Duodenal mucosa (tissue), 2 donors: ENCODE measurements around the gene COL20A1.
"Not testable (repeated sequence)": the region's sequence is repeated elsewhere in the genome, so short reads cannot be mapped to it uniquely, and the experiment has no call there.

Experiments
- H3K27ac ChIP-seq: one replicate; pipeline ENCODE4 v1.7.0; 2013; ENCODE audit warnings: low read depth, low read length
- H3K27me3 ChIP-seq, 2 donors: one replicate each; pipeline ENCODE4 v1.7.0; 2013; ENCODE audit warnings: low read length in 2 of 2, control low read depth in 1 of 2; ENCODE audit not compliant: insufficient read depth in 2 of 2, control insufficient read depth in 1 of 2
- H3K36me3 ChIP-seq, 2 donors: one replicate each; pipeline ENCODE4 v1.7.0; 2013; ENCODE audit warnings: low read length in 2 of 2, control low read depth in 1 of 2; ENCODE audit not compliant: insufficient read depth in 2 of 2, control insufficient read depth in 1 of 2
- H3K4me1 ChIP-seq, 2 donors: one replicate each; pipeline ENCODE4 v1.7.0; 2013; ENCODE audit warnings: low read length in 2 of 2, control low read depth in 1 of 2; ENCODE audit not compliant: insufficient read depth in 2 of 2, control insufficient read depth in 1 of 2
- H3K4me3 ChIP-seq, 2 donors: one replicate each; pipeline ENCODE4 v1.7.0; 2013; ENCODE audit warnings: low read length in 2 of 2, low read depth in 1 of 2
- H3K9ac ChIP-seq, 2 donors: one replicate each; pipeline ENCODE4 v1.7.0; 2013; ENCODE audit warnings: low read length in 2 of 2, low read depth in 1 of 2
- H3K9me3 ChIP-seq, 2 donors: one replicate each; pipeline ENCODE4 v1.7.0; 2013; ENCODE audit warnings: low read length in 2 of 2, control low read depth in 1 of 2; ENCODE audit not compliant: control insufficient read depth in 1 of 2

The COL20A1 gene

DNA sequence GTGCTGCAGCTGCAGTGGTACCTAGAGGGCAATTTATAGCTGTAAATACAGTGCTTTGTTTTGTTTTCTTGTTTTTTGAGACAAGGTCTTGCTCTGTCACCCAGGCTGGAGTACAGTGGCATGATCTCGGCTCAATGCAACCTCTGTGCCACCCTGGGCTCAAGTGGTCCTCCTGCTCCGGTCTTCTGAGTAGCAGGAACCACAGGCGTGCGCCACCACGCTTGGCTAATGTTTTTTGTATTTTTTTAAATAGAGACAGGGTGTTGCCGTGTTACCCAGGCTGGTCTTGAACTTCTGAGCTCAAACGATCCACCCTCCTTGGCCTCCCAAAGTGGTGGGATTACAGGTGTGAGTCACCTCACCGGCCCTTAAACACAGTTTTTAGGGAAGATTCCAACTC lies 41.4 kb downstream of the COL20A1 start:
- no peak overlapping the region for H3K4me3 ChIP-seq
- no peak overlapping the region for H3K9ac ChIP-seq
- H3K27ac ChIP-seq = no peak overlapping the region
- H3K9me3 ChIP-seq = peaks cover 4 to 5% of the 10 kb centered on the region in 2 donors
- H3K36me3 ChIP-seq = no peaks in the 10 kb centered on the region
- peaks cover 3% of the 10 kb centered on the region in 2 donors for H3K27me3 ChIP-seq
- no peaks in the 10 kb centered on the region for H3K4me1 ChIP-seq

DNA sequence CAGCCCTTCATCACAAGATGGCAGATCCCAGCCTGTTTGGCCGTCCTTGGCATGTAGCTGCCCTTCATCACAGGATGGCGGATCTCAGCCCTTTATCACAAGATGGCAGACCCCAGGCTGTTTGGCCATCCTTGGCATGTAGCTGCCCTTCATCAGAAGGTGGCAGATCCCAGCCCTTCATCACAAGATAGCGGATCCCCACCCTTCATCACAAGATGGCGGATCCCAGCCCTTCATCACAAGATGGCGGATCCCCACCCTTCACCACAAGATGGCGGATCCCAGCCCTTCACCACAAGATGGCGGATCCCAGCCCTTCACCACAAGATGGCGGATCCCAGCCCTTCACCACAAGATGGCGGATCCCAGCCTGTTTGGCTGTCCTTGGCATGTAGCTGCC lies 42.1 kb downstream of the COL20A1 start:
- not testable (repeated sequence) for H3K4me1 ChIP-seq, H3K9me3 ChIP-seq, H3K4me3 ChIP-seq, H3K9ac ChIP-seq, H3K36me3 ChIP-seq, H3K27ac ChIP-seq, H3K27me3 ChIP-seq

DNA sequence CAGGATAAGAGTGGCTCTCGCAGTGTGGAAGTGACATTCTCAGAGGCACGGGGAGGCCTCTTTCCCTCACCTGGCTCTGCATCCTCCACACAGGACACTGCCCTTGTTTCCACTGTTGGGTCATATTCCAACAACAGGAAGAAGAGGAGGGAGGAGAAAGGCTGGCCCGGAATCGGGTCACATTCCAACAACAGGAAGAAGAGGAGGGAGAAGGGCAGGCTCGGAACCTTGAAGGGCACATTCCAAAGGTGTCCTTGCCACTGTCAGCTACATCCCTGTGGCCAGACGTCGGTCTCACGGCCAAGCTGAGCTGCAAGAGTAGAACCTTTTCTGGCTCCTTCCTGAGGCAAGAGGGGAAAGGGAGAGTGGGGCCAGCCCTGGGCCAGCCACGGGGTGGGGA lies 42.7 kb downstream of the COL20A1 start:
- no peak overlapping the region for H3K27ac ChIP-seq
- peaks cover 3% of the 10 kb centered on the region in 2 donors for H3K27me3 ChIP-seq

DNA sequence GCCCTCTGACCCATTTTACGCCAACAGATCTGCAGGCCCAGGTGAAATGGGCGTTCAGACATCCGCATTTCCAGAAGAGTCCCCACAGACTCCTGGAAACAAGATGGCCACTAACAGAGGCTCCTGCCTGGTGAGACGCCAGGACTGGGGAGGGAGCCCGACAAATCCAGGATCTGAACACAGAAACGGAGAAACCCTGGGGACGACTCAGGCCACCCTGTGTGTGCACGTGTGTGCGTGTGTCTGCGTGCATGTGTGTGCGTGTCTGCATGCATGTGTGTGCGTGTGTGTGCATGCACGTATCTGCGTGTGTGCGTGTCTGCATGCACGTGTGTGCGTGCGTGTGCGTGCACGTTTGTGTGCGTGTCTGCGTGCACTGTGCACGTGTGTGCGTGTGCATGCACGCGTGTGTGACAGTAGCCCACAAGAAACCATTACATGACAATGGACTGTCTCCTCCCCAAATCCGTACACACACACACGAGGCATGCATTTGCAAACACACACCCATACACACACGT lies 43.3 kb downstream of the COL20A1 start:
- Histone ChIP-seq H3K9me3 (peaks cover 4 to 5% of the 10 kb centered on the region in 2 donors), H3K4me1 (no peaks in the 10 kb centered on the region), H3K36me3 (no peaks in the 10 kb centered on the region), H3K27ac (no peak overlapping the region), H3K9ac (no peak overlapping the region), H3K27me3 (peaks cover 3% of the 10 kb centered on the region in 2 donors), H3K4me3 (no peak overlapping the region)

More for the DNA sequence above, 42.7 kb downstream of the COL20A1 start:
- H3K4me1 ChIP-seq = no peaks in the 10 kb centered on the region
- H3K36me3 ChIP-seq = no peaks in the 10 kb centered on the region
- H3K9ac ChIP-seq = no peak overlapping the region
- peaks cover 4 to 5% of the 10 kb centered on the region in 2 donors for H3K9me3 ChIP-seq
- no peak overlapping the region for H3K4me3 ChIP-seq

DNA sequence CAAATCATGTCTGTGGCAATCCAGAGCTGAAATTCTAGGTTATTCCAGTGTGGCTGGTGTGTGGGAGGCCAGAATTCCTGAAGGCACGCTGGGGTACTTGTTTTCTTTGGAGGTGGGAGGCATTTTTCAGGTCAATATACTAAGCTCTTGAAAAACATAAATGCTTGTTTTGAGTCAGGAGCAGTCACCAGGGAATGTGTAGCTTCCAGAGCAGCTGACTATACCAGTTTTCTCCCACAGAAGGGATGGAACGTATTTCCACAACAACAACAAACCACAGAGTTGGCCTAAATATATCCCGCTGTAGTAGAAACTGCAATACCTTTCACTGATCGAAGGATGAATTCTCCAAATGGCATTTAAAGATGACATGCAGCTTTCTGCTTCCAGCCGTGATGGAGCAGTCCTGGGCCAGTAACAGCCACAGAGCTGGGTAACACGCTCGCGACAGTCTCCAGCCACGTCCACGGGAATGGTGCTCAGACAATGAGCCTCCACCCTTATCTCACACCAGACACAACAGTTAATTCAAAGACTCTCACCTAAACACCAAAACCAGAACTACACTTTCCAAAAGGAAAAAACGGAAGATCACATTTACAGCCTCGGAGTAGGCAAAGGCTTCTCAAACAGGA lies 44.9 kb downstream of the COL20A1 start:
- H3K27me3 ChIP-seq = peaks cover 3% of the 10 kb centered on the region in 2 donors
- no peaks in the 10 kb centered on the region for H3K9me3 ChIP-seq
- no peaks in the 10 kb centered on the region for H3K4me1 ChIP-seq
- H3K36me3 ChIP-seq = no peaks in the 10 kb centered on the region
- no peak overlapping the region for H3K4me3 ChIP-seq
- H3K27ac ChIP-seq = no peak overlapping the region
- no peak overlapping the region for H3K9ac ChIP-seq

DNA sequence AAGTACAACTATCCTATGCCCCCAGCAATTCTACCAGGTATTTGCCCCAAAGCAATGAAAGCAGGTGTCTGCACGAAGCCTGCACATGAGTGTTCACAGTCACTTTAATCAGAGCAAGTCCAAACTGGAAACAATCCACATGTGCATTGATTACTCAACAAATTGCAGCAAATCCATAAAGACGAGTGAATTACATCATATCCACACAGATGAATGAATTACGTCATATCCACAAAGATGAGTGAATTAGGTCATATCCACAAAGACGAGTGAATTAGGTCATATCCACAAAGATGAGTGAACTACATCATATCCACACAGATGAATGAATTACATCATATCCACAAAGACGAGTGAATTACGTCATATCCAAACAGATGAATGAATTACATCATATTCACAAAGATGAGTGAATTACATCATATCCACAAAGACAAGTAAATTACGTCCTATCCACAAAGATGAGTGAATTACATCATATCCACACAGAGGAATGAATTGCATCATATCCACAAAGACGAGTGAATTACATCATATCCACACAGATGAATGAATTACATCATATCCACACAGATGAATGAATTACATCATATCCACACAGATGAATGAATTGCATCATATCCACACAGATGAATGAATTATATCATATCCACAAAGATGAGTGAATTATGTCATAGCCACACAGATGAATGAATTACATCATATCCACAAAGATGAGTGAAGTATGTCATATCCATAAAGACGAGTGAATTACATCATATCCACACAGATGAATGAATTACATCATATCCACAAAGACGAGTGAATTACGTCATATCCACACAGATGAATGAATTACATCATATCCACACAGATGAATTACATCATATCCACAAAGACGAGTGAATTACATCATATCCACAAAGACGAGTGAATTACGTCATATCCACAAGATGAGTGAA lies 46.4 kb downstream of the COL20A1 start:
- H3K4me1 ChIP-seq, H3K27me3 ChIP-seq: not testable (repeated sequence)

DNA sequence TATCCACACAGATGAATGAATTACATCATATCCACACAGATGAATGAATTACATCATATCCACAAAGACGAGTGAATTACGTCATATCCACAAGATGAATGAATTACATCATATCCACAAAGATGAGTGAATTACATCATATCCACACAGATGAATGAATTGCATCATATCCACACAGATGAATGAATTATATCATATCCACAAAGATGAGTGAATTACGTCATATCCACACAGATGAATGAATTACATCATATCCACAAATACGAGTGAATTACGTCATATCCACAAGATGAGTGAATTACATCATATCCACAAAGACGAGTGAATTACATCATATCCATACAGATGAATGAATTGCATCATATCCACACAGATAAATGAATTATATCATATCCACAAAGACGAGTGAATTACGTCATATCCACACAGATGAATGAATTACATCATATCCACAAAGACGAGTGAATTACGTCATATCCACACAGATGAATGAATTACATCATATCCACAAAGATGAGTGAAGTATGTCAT lies 47.2 kb downstream of the COL20A1 start:
- not testable (repeated sequence) for H3K36me3 ChIP-seq, H3K27me3 ChIP-seq

More for the DNA sequence above, 46.4 kb downstream of the COL20A1 start:
- H3K9ac ChIP-seq, H3K9me3 ChIP-seq, H3K4me3 ChIP-seq, H3K36me3 ChIP-seq, H3K27ac ChIP-seq: not testable (repeated sequence)

DNA sequence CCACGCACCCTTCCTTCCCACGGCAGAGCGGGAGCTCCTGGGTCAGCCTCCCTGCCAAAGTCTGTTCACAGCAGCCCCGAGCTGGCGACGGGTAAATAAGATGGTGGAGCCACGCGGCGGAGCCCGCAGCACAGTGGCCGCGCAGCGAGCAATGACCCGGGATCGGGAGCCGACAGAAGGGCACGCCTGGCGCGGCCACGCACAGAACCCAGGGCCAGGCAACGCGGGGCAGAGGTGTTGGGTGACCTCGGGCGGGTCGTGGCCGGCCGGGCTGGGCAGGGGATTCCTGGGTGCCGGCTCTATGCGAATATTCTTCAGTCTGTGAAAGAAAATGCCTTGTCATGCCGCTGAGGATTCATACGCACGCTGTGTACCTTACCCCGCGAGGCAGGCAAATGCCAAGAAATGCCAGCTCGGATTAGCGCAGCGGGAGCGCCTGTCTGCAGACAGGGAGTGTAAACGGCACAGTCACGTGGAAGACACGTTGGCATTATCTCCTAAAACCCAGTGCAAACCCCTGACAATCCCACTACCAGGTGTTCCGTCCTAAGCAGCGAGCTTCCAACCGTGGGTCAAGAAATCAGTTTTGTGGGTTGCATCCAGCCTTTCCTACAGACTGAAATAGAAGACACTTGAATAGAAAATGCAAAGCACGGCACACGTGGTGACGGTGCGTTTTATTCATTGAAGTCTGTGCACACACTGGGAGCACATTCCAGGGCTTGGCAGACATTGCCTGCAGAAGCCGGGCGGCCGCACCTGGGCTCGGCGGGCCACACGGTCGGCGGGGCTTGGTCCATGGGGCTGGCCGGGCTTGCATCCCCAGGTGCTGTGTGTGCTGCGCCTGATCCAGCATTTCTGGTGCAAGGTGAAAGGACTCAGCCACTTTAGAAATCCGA lies 49.8 kb downstream of the COL20A1 start:
- Histone ChIP-seq H3K27me3 (no peaks in the 10 kb centered on the region), H3K27ac (no peak overlapping the region), H3K4me1 (no peaks in the 10 kb centered on the region), H3K36me3 (no peaks in the 10 kb centered on the region), H3K9ac (no peak overlapping the region), H3K9me3 (no peaks in the 10 kb centered on the region), H3K4me3 (no peak overlapping the region)

More for the DNA sequence above, 47.2 kb downstream of the COL20A1 start:
- not testable (repeated sequence) for H3K9me3 ChIP-seq, H3K4me3 ChIP-seq, H3K27ac ChIP-seq, H3K9ac ChIP-seq, H3K4me1 ChIP-seq

DNA sequence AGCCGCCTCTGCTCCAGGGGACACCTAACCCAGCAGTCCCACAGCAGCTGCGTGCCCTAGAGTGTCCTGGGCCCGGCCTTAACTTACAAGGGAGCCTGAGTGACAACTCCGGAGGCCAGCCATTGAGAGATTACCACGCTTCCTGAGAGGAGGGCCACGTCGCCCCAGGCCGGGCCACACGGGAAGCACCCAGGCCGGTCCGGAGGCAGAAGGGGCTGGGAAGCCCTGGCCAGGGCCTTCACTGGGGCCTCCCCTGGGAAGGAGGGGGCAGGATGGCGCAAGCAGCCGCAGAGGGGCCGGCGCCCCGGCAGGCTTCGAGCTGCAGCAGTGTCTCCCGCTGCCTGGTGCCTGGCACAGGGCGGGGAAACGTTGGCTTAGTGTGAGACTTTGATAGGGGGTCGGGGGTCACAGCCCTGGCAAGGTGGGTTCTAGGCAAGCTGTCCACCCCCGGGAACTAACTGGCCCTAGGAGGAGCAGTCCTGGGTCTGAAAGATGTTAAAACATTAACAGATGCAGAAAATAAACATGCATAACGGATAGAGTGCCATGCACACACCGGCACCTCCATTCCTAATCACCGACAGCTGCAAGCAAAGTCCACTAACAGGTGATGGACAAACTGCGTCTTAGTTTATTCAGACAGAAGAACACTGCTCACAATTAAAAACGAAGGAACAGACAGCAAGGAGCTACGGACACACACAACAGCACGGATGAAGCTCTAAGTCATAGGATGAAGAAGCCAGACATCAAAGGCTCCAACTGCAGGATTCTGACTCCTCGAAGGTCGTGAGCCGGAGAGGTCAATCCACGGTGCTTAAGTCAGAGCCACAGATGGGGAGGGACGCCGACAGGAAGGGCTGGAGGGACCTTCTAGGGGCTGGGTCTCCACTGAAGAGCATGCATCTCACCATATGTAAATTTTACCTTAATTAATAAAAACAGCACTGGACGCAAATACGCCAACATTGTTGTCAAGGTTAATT lies 50.8 kb downstream of the COL20A1 start:
- Histone ChIP-seq H3K4me3 (no peak overlapping the region), H3K27me3 (no peaks in the 10 kb centered on the region), H3K27ac (no peak overlapping the region), H3K36me3 (no peaks in the 10 kb centered on the region), H3K9ac (no peak overlapping the region), H3K9me3 (no peaks in the 10 kb centered on the region), H3K4me1 (no peaks in the 10 kb centered on the region)
